Neural progenitor cell (in vitro differentiated cells): ENCODE measurements around the gene CDK11A. TPM values are rescaled to one million over a fixed set of nuclear protein-coding genes. Genes with fewer than 3 reads are reported as not detected.
"Not testable (repeated sequence)": the region's sequence is repeated elsewhere in the genome, so short reads cannot be mapped to it uniquely, and the experiment has no call there.

Source experiments
- DNase-seq: peaks from one replicate; pipeline ENCODE4 v3.0.0-alpha.2; 2016; ENCODE audit warnings: low spot score
- H2AFZ ChIP-seq: fragments of 200-600 bp; sonication (generic); replicated peaks from 2 replicates; pipeline ENCODE4 v1.6.1; 2016; ENCODE audit warnings: antibody characterized with exemption
- H3F3A ChIP-seq: fragments of 200-600 bp; sonication (generic); 2 replicates; pipeline ENCODE4 v1.6.1; 2016; ENCODE audit warnings: antibody characterized with exemption, low read depth
- H3K27ac ChIP-seq: fragments of 200-600 bp; sonication (generic); 2 replicates; pipeline ENCODE4 v1.5.1; 2016; ENCODE audit warnings: mild to moderate bottlenecking
- H3K27me3 ChIP-seq: fragments of 200-600 bp; sonication (generic); 2 replicates; pipeline ENCODE4 v1.6.1; 2016; ENCODE audit warnings: mild to moderate bottlenecking, moderate library complexity
- H3K36me3 ChIP-seq: fragments of 200-600 bp; sonication (generic); 2 replicates; pipeline ENCODE4 v1.5.1; 2016
- H3K4me1 ChIP-seq: fragments of 200-600 bp; sonication (generic); 2 replicates; pipeline ENCODE4 v1.6.1; 2016; ENCODE audit warnings: mixed run types
- H3K4me2 ChIP-seq: fragments of 200-600 bp; sonication (generic); 2 replicates; pipeline ENCODE4 v1.6.1; 2016
- H3K4me3 ChIP-seq: fragments of 200-600 bp; sonication (generic); 2 replicates; pipeline ENCODE4 v1.5.1; 2016
- H3K79me2 ChIP-seq: fragments of 200-600 bp; sonication (generic); 2 replicates; pipeline ENCODE4 v1.6.1; 2016; ENCODE audit warnings: low read depth
- H3K9ac ChIP-seq: fragments of 200-600 bp; sonication (generic); 2 replicates; pipeline ENCODE4 v1.6.1; 2016
- H3K9me3 ChIP-seq: fragments of 200-600 bp; sonication (generic); 2 replicates; pipeline ENCODE4 v1.5.1; 2016; ENCODE audit warnings: low read depth
- H4K20me1 ChIP-seq: fragments of 200-600 bp; sonication (generic); 2 replicates; pipeline ENCODE4 v1.6.1; 2016; ENCODE audit warnings: low read depth
- H3K27ac Mint-ChIP-seq: 3 replicates; pipeline ENCODE4 v1.8.0; 2021; ENCODE audit warnings: mixed read lengths
- H3K27me3 Mint-ChIP-seq: 2 replicates; pipeline ENCODE4 v1.8.0; 2022; ENCODE audit warnings: low read depth, mild to moderate bottlenecking, inconsistent platforms, moderate library complexity, mixed read lengths; ENCODE audit not compliant: insufficient read depth
- H3K36me3 Mint-ChIP-seq: 3 replicates; pipeline ENCODE4 v1.8.0; 2021; ENCODE audit warnings: mixed read lengths
- H3K4me1 Mint-ChIP-seq: 3 replicates; pipeline ENCODE4 v1.8.0; 2021; ENCODE audit warnings: mixed read lengths
- H3K4me3 Mint-ChIP-seq: 3 replicates; pipeline ENCODE4 v1.8.0; 2021; ENCODE audit warnings: mild to moderate bottlenecking, moderate library complexity, mixed read lengths
- H3K9me3 Mint-ChIP-seq: 3 replicates; pipeline ENCODE4 v1.8.0; 2020; ENCODE audit warnings: mixed read lengths
- CTCF ChIP-seq: fragments of 200-600 bp; sonication (generic); IDR thresholded peaks from 2 replicates; pipeline ENCODE4 v1.5.1; 2017; ENCODE audit warnings: antibody characterized with exemption, mild to moderate bottlenecking
- EZH2 ChIP-seq: fragments of 200-600 bp; sonication (generic); IDR thresholded peaks from 2 replicates; pipeline ENCODE4 v1.6.1; 2017; ENCODE audit warnings: antibody characterized with exemption, mild to moderate bottlenecking, moderate library complexity
- EZH2phosphoT487 ChIP-seq: fragments of 200-600 bp; sonication (generic); IDR thresholded peaks from 2 replicates; pipeline ENCODE4 v1.6.1; 2017; ENCODE audit warnings: antibody characterized with exemption
- total RNA-seq: library from RNA; depleted of rRNA; stranded (reverse); fragments of >200 nt; gene quantifications from 2 replicates; pipeline ENCODE4 v1.2.3, GENCODE V29; 2015; ENCODE audit warnings: low replicate concordance

CDK11A gene
- total RNA-seq: 6.6 and 16.6 TPM in 2 replicates

GRCh38 chr1:1724035-1724864, at the start of gene CDK11A:
Gene CDK11A (minus strand): TSS chr1:1724357. CDS start chr1:1722818, 1,539 bp downstream.
- not testable (repeated sequence) for H2AFZ ChIP-seq
- H3K4me2 ChIP-seq: peak within 1 kb of the TSS; percentile 66

GRCh38 chr1:1773874-1774273, 49.7 kb upstream of the CDK11A start:
- H4K20me1 ChIP-seq: peaks cover 32% of the 10 kb centered on the region

More at GRCh38 chr1:1724035-1724864, at the start of gene CDK11A:
- not testable (repeated sequence) for H3K9me3 Mint-ChIP-seq, H4K20me1 ChIP-seq, H3K27me3 Mint-ChIP-seq, H3K36me3 ChIP-seq, H3K4me1 Mint-ChIP-seq, H3K79me2 ChIP-seq, H3K27me3 ChIP-seq, H3K36me3 Mint-ChIP-seq, H3K9me3 ChIP-seq, H3K4me1 ChIP-seq
- H3K4me3 ChIP-seq: peak within 1 kb of the TSS; percentile 71
- H3K27ac ChIP-seq: peak within 1 kb of the TSS; percentile 97
- peaks cover 13% of the 10 kb centered on the region for H3F3A ChIP-seq
- peak within 1 kb of the TSS; percentile 67 for H3K9ac ChIP-seq
- peak; percentile 46 for TF ChIP-seq CTCF
- DNase-seq: peak; percentile 98
- Mint-ChIP-seq H3K4me3 (peak within 1 kb of the TSS; percentile 95), H3K27ac (peak within 1 kb of the TSS; percentile 72)

GRCh38 chr1:1771096-1771495, 46.9 kb upstream of the CDK11A start:
- Histone ChIP-seq H3K27me3 (no peaks in the 10 kb centered on the region), H3K4me1 (peaks cover 13% of the 10 kb centered on the region), H4K20me1 (peaks cover 18% of the 10 kb centered on the region), H3K27ac (no peak overlapping the region), H3K4me3 (no peak overlapping the region), H3F3A (peaks cover 10% of the 10 kb centered on the region), H2AFZ (no peak overlapping the region), H3K9me3 (no peaks in the 10 kb centered on the region), H3K4me2 (no peak overlapping the region), H3K36me3 (no peaks in the 10 kb centered on the region), H3K79me2 (peaks cover 98% of the 10 kb centered on the region), H3K9ac (no peak overlapping the region)
- Mint-ChIP-seq H3K27ac (no peak overlapping the region), H3K4me3 (no peak overlapping the region), H3K27me3 (peaks cover 2% of the 10 kb centered on the region), H3K4me1 (peaks cover 12% of the 10 kb centered on the region), H3K9me3 (peaks cover 29% of the 10 kb centered on the region), H3K36me3 (peaks cover 40% of the 10 kb centered on the region)
- no peak for DNase-seq
- TF ChIP-seq EZH2phosphoT487 (no peak), EZH2 (no peak), CTCF (no peak)

More at GRCh38 chr1:1773874-1774273, 49.7 kb upstream of the CDK11A start:
- Histone ChIP-seq H3K79me2 (peaks cover 91% of the 10 kb centered on the region), H3K4me2 (no peak overlapping the region), H3F3A (peaks cover 24% of the 10 kb centered on the region), H3K4me1 (peaks cover 24% of the 10 kb centered on the region), H2AFZ (no peak overlapping the region), H3K27me3 (peaks cover 3% of the 10 kb centered on the region), H3K36me3 (no peaks in the 10 kb centered on the region), H3K9ac (no peak overlapping the region), H3K4me3 (no peak overlapping the region), H3K9me3 (no peaks in the 10 kb centered on the region), H3K27ac (no peak overlapping the region)
- TF ChIP-seq EZH2: no peak
- TF ChIP-seq CTCF: no peak
- no peak for TF ChIP-seq EZH2phosphoT487
- Mint-ChIP-seq H3K4me1 (peaks cover 21% of the 10 kb centered on the region), H3K27me3 (peaks cover 2% of the 10 kb centered on the region), H3K27ac (no peak overlapping the region), H3K9me3 (peaks cover 23% of the 10 kb centered on the region), H3K36me3 (peaks cover 25% of the 10 kb centered on the region), H3K4me3 (no peak overlapping the region)
- DNase-seq: no peak
